Raji (cell line): ENCODE results near the gene OR1N2.

Source experiments
- POLR2A ChIP-seq: IDR thresholded peaks from 2 replicates; pipeline ENCODE4 v1.6.1; 2011; ENCODE audit warnings: low read depth, low read length, control low read depth; ENCODE audit not compliant: insufficient read depth

Gene OR1N2, protein sequence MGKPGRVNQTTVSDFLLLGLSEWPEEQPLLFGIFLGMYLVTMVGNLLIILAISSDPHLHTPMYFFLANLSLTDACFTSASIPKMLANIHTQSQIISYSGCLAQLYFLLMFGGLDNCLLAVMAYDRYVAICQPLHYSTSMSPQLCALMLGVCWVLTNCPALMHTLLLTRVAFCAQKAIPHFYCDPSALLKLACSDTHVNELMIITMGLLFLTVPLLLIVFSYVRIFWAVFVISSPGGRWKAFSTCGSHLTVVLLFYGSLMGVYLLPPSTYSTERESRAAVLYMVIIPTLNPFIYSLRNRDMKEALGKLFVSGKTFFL

DNA sequence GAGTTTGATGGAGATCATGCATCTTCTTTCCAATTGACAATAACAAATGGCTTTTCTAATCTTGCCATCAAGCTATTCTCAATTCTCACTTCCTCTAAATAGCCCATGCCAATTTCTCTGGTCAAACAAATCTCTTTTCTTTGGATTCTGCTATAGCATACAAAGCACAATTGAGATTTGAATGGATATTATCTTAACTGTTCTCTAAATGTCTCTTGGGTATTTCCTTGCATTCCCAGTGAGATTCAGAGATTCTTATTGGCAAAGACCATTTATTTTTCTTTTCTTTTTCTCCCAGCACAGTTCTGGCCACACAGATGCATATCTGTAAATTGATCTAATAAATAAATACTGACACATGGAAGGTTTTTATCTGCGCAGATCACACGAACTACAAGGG lies at the start of gene OR1N2:
TSS of gene OR1N2 (plus strand) at position 301 of the 400 bp plus-strand sequence. CDS start 100 bp downstream, outside the sequence.
- TF ChIP-seq POLR2A: no peak

- TF ChIP-seq POLR2A: no peak
Measured at GRCh38 chr9:122506964-122507363, 45.9 kb upstream of the OR1N2 start.

- no peak for TF ChIP-seq POLR2A
Measured at GRCh38 chr9:122510502-122510901, 42.4 kb upstream of the OR1N2 start, which contains the start of gene OR1J2. OR1J2 (plus strand) TSS chr9:122510802; CDS start chr9:122510802, 0 bp downstream.

DNA sequence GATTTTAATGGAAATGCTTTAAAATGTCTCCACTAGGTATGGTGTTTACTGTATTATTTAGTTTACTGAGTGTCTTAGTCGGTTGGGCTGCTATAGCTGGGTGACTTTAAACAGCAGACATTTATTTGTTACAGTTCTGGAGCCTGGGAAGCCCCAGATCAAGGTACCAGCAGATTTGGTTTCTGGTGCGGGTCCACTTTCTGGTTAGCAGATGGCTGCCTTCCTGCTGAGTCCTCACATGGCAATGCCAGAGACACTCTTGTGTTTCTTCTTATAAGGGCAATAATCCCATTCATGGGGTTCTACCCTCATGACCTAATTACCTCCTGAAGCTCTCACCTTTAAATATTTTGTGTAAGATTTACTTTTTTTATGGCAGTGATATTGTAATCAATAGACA lies 34.7 kb upstream of the OR1N2 start:
- TF ChIP-seq POLR2A: no peak

DNA sequence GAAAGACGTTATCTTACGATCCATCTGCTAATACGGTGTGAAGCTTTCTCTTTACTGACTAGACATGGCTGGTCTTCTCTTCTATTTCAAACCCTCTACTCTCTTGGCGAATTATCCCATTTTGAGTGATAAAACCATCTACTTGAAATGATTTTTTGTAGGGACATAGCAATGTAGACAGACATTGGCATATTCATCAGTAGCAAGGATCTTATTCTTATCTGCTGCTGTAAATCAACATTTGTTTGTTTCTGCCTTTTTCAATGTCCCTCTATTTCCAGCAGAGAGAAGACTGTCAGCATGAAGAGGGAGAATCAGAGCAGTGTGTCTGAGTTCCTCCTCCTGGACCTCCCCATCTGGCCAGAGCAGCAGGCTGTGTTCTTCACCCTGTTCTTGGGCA lies 34.1 kb upstream of the OR1N2 start, which contains the start of gene OR1J4:
TSS of gene OR1J4 (plus strand) at position 301 of the 400 bp plus-strand sequence. CDS start at position 301, 0 bp downstream.
- no peak for TF ChIP-seq POLR2A

GRCh38 chr9:122519376-122519775 lies 33.5 kb upstream of the OR1N2 start:
- TF ChIP-seq POLR2A: no peak

- TF ChIP-seq POLR2A: no peak
Measured at GRCh38 chr9:122526602-122527001, 26.3 kb upstream of the OR1N2 start.

GRCh38 chr9:122527193-122527592 lies 25.7 kb upstream of the OR1N2 start, which contains the start of gene OR1N1:
OR1N1 (minus strand) TSS chr9:122527293; CDS start chr9:122527293, 0 bp downstream.
- no peak for TF ChIP-seq POLR2A

GRCh38 chr9:122536134-122536533 lies 16.8 kb upstream of the OR1N2 start:
- TF ChIP-seq POLR2A: no peak

- no peak for TF ChIP-seq POLR2A
Measured at GRCh38 chr9:122538757-122539156, 14.2 kb upstream of the OR1N2 start.

DNA sequence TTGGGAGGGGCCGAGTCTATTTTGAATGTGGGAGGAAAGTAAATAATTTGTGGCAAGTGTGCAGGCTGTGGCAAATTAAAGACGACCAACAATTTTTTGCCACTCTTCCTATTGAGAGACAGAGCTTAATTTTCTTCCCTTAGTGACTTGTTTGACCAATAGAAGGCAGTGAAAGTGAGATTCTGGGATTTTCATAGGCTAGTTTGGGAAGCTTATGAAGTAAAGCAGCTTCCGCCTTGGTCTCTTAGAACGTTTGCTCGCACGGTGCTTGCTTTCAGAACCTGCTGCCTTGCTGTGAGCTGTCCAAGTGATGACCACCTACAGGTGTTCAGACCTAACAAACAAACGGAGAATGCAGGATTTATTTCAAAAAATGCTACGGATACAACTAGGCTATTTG lies 6.7 kb upstream of the OR1N2 start:
- no peak for TF ChIP-seq POLR2A

DNA sequence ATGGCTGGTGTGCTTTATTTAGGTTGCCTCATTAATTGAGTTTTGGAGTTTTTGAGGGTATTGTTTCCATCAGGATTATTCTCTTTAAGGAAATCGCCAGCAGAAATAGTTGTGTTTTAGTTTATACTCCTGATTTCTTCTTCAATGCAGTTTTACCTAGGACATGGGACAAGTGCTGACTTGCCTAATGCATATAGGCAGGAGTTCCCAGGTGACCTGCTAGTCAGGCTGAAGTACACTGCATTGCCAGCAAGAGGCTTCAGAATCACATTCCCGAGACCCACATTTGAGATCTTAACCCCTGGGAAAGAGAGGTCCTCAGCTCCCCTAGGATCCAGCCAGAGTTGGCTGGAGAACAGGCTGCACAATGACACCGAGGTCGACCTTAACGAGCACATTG lies 1.5 kb upstream of the OR1N2 start:
- no peak for TF ChIP-seq POLR2A

- no peak for TF ChIP-seq POLR2A
Measured at GRCh38 chr9:122561446-122561845, 8.5 kb downstream of the OR1N2 start.

DNA sequence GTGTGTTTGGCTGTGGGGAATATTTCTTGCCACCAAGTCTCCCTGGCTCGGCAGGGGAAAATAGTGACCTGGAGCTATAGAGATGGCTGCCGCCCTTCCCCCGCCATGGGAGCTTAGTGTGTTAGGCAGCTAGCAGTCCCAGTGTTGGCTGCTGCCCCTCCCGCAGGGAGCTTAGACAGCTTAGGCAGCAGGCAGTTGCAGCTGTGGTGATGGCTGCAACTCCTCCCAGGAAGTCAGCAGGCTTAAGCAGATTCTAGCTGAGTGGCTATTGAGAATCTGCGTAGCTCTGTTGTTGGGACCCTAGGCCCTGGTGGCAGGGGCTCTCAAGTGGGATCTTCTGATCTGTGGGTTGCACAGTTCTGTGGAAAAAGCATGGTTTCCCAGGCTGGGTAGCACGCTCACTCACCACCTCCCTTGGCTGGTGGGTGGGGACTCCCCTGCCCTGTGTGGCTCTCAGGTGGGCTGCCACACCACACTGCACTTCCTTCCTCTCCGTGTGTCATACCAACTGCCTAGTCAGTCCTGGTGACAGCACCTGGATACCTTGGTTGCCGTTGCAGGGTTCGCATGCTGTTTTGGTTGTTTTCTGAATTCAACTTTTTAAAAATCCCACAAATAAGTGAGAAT lies 9.3 kb downstream of the OR1N2 start:
- no peak for TF ChIP-seq POLR2A

DNA sequence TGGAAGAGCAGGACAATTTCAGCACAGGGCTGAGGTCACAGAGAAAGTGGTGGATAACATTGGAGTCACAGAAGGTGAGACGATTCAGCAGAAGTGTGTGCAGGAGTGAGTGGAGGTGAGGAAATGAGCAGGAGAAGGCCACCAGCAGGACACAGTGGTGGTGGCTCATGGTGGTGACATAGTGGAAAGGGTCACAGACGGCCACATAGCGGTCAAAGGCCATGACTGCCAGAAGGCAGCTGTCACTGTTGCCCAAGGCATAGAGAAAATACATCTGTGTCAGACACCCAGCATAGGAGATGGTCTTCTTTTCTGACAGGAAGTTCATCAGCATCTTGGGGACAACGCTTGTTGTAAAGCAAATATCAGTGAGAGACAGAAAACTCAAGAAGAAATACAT lies 15.0 kb downstream of the OR1N2 start:
- no peak for TF ChIP-seq POLR2A

DNA sequence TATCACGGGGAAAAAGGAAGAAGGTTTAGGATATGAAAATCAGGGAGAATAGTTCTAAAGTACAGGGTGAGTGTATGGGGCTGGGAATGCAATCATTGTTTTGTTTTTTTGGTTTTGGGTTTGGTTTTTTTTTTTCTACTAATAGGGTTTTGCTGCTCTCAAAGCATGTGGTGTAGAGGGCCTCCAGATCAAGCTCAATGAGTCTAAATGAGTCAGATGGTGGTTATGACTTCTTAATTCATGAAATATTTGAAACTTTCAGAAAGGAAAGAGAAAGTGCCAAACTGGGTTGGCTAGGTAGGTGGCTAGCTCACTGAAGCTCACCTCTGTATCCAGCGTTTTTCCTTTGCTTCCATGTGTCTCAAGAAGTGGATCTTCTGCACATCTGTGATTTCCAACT lies 19.5 kb downstream of the OR1N2 start:
- no peak for TF ChIP-seq POLR2A
